ENCODE results near the gene RRP15. TPM values are rescaled to one million over a fixed set of nuclear protein-coding genes. Genes with fewer than 3 reads are reported as not detected.

The RRP15 gene
- total RNA-seq, 4 donors from 2014 or later: 1.2 to 3.8 (median 2.0) TPM

- WGBS, 2 donors (ENCODE audit: low coverage in 1 of 2): 39 to 50% methylated on average over 2 of the region's 2 CpGs
- intact Hi-C loops (cut with DNase I; ENCODE audit: low total_unique reads) (no loop called here), in situ Hi-C loops (cut with MboI; ENCODE audit: low pct_ligation_motif_present in 1 of 4, low pct_unique_long_range_greater_than_20kb in 1 of 4, low sequenced_read_pairs in 3 of 4) (no loop called here)
- TF ChIP-seq POLR2A (IDR thresholded peaks at IDR 0.05): no peak
- TF ChIP-seq EP300 (IDR thresholded peaks at IDR 0.05; ENCODE audit: low read depth): no peak
- TF ChIP-seq CTCF (IDR thresholded peaks at IDR 0.05): no peak
- TF ChIP-seq POLR2AphosphoS5 (IDR thresholded peaks at IDR 0.05): no peak
- DNase-seq: no peak
- no peaks in the 10 kb centered on the region for H3K4me1 ChIP-seq
- no peaks in the 10 kb centered on the region for H3K27me3 ChIP-seq
- no peaks in the 10 kb centered on the region for H3K9me3 ChIP-seq
- no peak overlapping the region for H3K27ac ChIP-seq
- peaks cover 0 to 7% (median 0%) of the 10 kb centered on the region in 4 donors for H3K36me3 ChIP-seq
- H3K4me3 ChIP-seq: no peak overlapping the region
These were observed 12.4 kb downstream of the RRP15 start for GRCh38 chr1:218297461-218297860.

GRCh38 chr1:218297867-218298266, 12.8 kb downstream of the RRP15 start:
- Histone ChIP-seq H3K36me3 (peaks cover 0 to 10% (median 0%) of the 10 kb centered on the region in 4 donors), H3K4me1 (no peaks in the 10 kb centered on the region), H3K27ac (no peak overlapping the region), H3K27me3 (no peaks in the 10 kb centered on the region), H3K9me3 (no peaks in the 10 kb centered on the region), H3K4me3 (no peak overlapping the region)
- intact Hi-C loops (cut with DNase I; ENCODE audit: low total_unique reads): no loop called here
- in situ Hi-C loops (cut with MboI; ENCODE audit: low pct_ligation_motif_present in 1 of 4, low pct_unique_long_range_greater_than_20kb in 1 of 4, low sequenced_read_pairs in 3 of 4): no loop called here
- no peak for DNase-seq
- WGBS, 2 donors (ENCODE audit: low coverage in 1 of 2): 82 to 83% methylated on average over 1 of the region's 1 CpG
- no peak for TF ChIP-seq EP300 (IDR thresholded peaks at IDR 0.05; ENCODE audit: low read depth)
- no peak for TF ChIP-seq POLR2A (IDR thresholded peaks at IDR 0.05)
- no peak for TF ChIP-seq POLR2AphosphoS5 (IDR thresholded peaks at IDR 0.05)
- no peak for TF ChIP-seq CTCF (IDR thresholded peaks at IDR 0.05)

GRCh38 chr1:218298398-218298797, 13.3 kb downstream of the RRP15 start:
- intact Hi-C loops (cut with DNase I; ENCODE audit: low total_unique reads) (no loop called here), in situ Hi-C loops (cut with MboI; ENCODE audit: low pct_ligation_motif_present in 1 of 4, low pct_unique_long_range_greater_than_20kb in 1 of 4, low sequenced_read_pairs in 3 of 4) (no loop called here)
- Histone ChIP-seq H3K4me1 (no peaks in the 10 kb centered on the region), H3K27me3 (no peaks in the 10 kb centered on the region), H3K9me3 (no peaks in the 10 kb centered on the region), H3K27ac (no peak overlapping the region), H3K36me3 (peaks cover 0 to 10% (median 0%) of the 10 kb centered on the region in 4 donors), H3K4me3 (no peak overlapping the region)
- WGBS, 2 donors (ENCODE audit: low coverage in 1 of 2): 82 to 87% methylated on average over 4 of the region's 4 CpGs
- DNase-seq: no peak
- TF ChIP-seq EP300 (IDR thresholded peaks at IDR 0.05; ENCODE audit: low read depth): no peak
- TF ChIP-seq CTCF (IDR thresholded peaks at IDR 0.05): no peak
- no peak for TF ChIP-seq POLR2AphosphoS5 (IDR thresholded peaks at IDR 0.05)
- TF ChIP-seq POLR2A (IDR thresholded peaks at IDR 0.05): no peak

- peaks cover 0 to 9% (median 0%) of the 10 kb centered on the region in 4 donors for H3K36me3 ChIP-seq
- WGBS, 2 donors (ENCODE audit: low coverage in 1 of 2): 53 to 61% methylated on average over 2 of the region's 2 CpGs
- no peak for DNase-seq
- H3K9me3 ChIP-seq: no peaks in the 10 kb centered on the region
- H3K4me3 ChIP-seq: no peak overlapping the region
- H3K27ac ChIP-seq: no peak overlapping the region
- TF ChIP-seq EP300 (IDR thresholded peaks at IDR 0.05; ENCODE audit: low read depth) (no peak), CTCF (IDR thresholded peaks at IDR 0.05) (peak in 1 of 5 experiments; percentile 11), POLR2A (IDR thresholded peaks at IDR 0.05) (no peak), POLR2AphosphoS5 (IDR thresholded peaks at IDR 0.05) (no peak)
- in situ Hi-C loops (cut with MboI; ENCODE audit: low pct_ligation_motif_present in 1 of 4, low pct_unique_long_range_greater_than_20kb in 1 of 4, low sequenced_read_pairs in 3 of 4) (no loop called here), intact Hi-C loops (cut with DNase I; ENCODE audit: low total_unique reads) (no loop called here)
- no peaks in the 10 kb centered on the region for H3K27me3 ChIP-seq
- H3K4me1 ChIP-seq: no peaks in the 10 kb centered on the region
These were observed 14.3 kb downstream of the RRP15 start for GRCh38 chr1:218299416-218299815.

All from transverse colon (tissue), 4 donors.